HEK293 (cell line): ENCODE data around the gene WDR82.

Experiments used
- MZF1 ChIP-seq: fragments of 450-650 bp; formaldehyde crosslinking; IDR thresholded peaks from 2 replicates; pipeline ENCODE4 v1.5.1; 2017; ENCODE audit warnings: missing biosample characterization, missing genetic modification characterization, borderline replicate concordance
- ZNF169 ChIP-seq: fragments of 450-650 bp; formaldehyde crosslinking; IDR thresholded peaks from 2 replicates; pipeline ENCODE4 v1.5.1; 2016; ENCODE audit warnings: missing biosample characterization, missing genetic modification characterization
- ZNF514 ChIP-seq: fragments of 450-650 bp; formaldehyde crosslinking; IDR thresholded peaks from 2 replicates; pipeline ENCODE4 v1.5.1; 2016; ENCODE audit warnings: missing biosample characterization, missing genetic modification characterization
- ZNF549 ChIP-seq: fragments of 450-650 bp; IDR thresholded peaks from 2 replicates; pipeline ENCODE4 v1.5.1; 2018; ENCODE audit warnings: missing biosample characterization, missing genetic modification characterization, mild to moderate bottlenecking, inconsistent platforms, moderate library complexity
- ZNF777 ChIP-seq: fragments of 450-650 bp; formaldehyde crosslinking; IDR thresholded peaks from 2 replicates; pipeline ENCODE4 v1.5.1; 2017; ENCODE audit warnings: missing biosample characterization, missing genetic modification characterization, borderline replicate concordance
- ZNF785 ChIP-seq: fragments of 450-650 bp; formaldehyde crosslinking; IDR thresholded peaks from 2 replicates; pipeline ENCODE4 v1.5.1; 2016; ENCODE audit warnings: missing biosample characterization, missing genetic modification characterization
- TF ChIP-seq, protein P1 (sequence below): fragments of 450-650 bp; formaldehyde crosslinking; IDR thresholded peaks from 2 replicates; pipeline ENCODE4 v1.5.1; 2016; ENCODE audit warnings: missing biosample characterization, missing genetic modification characterization
- TF ChIP-seq, protein P2 (sequence below): fragments of 450-650 bp; formaldehyde crosslinking; IDR thresholded peaks from 2 replicates; pipeline ENCODE4 v1.5.1; 2016; ENCODE audit warnings: missing biosample characterization, missing genetic modification characterization
- TF ChIP-seq, protein P3 (sequence below): fragments of 450-650 bp; formaldehyde crosslinking; IDR thresholded peaks from 2 replicates; pipeline ENCODE4 v1.5.1; 2016; ENCODE audit warnings: missing biosample characterization, missing genetic modification characterization
- TF ChIP-seq, protein P4 (sequence below): fragments of 450-650 bp; formaldehyde crosslinking; IDR thresholded peaks from 2 replicates; pipeline ENCODE4 v1.5.1; 2017; ENCODE audit warnings: missing biosample characterization, missing genetic modification characterization
- TF ChIP-seq, protein P5 (sequence below): fragments of 450-650 bp; formaldehyde crosslinking; IDR thresholded peaks from 2 replicates; pipeline ENCODE4 v1.5.1; 2017; ENCODE audit warnings: missing biosample characterization, missing genetic modification characterization
- TF ChIP-seq, protein P6 (sequence below): IDR thresholded peaks from 2 replicates; pipeline ENCODE4 v1.6.1; 2011; ENCODE audit warnings: mild to moderate bottlenecking, low read depth, low read length, borderline replicate concordance

DNA sequence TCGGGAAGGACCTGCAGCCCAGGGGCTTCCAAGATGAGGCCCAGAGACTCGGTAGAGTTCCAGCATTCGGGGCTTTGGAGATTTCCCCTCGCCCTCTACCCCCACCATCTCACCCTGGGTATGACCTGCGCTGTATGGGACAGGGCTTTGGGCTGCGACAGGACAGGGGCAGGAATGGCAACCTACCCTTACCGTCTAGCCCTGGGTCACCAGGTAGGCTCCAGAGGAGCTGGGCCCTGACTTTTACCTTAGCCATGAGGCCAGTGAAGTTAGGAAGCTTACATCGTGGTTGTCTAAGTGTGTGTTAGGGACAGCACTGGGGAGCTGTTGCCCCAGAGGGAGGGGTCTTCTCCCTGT, 32.2 kb downstream of the WDR82 start:
- TF ChIP-seq, protein P1, sequence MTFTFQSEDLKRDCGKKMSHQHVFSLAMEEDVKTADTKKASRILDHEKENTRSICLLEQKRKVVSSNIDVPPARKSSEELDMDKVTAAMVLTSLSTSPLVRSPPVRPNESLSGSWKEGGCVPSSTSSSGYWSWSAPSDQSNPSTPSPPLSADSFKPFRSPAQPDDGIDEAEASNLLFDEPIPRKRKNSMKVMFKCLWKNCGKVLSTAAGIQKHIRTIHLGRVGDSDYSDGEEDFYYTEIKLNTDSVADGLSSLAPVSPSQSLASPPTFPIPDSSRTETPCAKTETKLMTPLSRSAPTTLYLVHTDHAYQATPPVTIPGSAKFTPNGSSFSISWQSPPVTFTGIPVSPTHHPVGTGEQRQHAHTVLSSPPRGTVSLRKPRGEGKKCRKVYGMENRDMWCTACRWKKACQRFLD (tag by site-specific recombination), result no peak
- TF ChIP-seq, protein P2, sequence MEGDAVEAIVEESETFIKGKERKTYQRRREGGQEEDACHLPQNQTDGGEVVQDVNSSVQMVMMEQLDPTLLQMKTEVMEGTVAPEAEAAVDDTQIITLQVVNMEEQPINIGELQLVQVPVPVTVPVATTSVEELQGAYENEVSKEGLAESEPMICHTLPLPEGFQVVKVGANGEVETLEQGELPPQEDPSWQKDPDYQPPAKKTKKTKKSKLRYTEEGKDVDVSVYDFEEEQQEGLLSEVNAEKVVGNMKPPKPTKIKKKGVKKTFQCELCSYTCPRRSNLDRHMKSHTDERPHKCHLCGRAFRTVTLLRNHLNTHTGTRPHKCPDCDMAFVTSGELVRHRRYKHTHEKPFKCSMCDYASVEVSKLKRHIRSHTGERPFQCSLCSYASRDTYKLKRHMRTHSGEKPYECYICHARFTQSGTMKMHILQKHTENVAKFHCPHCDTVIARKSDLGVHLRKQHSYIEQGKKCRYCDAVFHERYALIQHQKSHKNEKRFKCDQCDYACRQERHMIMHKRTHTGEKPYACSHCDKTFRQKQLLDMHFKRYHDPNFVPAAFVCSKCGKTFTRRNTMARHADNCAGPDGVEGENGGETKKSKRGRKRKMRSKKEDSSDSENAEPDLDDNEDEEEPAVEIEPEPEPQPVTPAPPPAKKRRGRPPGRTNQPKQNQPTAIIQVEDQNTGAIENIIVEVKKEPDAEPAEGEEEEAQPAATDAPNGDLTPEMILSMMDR, result no peak
- TF ChIP-seq ZNF549 (tag by site-specific recombination) (no peak), ZNF777 (tag by site-specific recombination) (no peak), MZF1 (no peak), ZNF514 (tag by site-specific recombination) (no peak), ZNF785 (tag by site-specific recombination) (no peak), ZNF169 (no peak)
- TF ChIP-seq, protein P3, sequence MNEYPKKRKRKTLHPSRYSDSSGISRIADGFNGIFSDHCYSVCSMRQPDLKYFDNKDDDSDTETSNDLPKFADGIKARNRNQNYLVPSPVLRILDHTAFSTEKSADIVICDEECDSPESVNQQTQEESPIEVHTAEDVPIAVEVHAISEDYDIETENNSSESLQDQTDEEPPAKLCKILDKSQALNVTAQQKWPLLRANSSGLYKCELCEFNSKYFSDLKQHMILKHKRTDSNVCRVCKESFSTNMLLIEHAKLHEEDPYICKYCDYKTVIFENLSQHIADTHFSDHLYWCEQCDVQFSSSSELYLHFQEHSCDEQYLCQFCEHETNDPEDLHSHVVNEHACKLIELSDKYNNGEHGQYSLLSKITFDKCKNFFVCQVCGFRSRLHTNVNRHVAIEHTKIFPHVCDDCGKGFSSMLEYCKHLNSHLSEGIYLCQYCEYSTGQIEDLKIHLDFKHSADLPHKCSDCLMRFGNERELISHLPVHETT (tag by site-specific recombination), result no peak
- TF ChIP-seq, protein P4, sequence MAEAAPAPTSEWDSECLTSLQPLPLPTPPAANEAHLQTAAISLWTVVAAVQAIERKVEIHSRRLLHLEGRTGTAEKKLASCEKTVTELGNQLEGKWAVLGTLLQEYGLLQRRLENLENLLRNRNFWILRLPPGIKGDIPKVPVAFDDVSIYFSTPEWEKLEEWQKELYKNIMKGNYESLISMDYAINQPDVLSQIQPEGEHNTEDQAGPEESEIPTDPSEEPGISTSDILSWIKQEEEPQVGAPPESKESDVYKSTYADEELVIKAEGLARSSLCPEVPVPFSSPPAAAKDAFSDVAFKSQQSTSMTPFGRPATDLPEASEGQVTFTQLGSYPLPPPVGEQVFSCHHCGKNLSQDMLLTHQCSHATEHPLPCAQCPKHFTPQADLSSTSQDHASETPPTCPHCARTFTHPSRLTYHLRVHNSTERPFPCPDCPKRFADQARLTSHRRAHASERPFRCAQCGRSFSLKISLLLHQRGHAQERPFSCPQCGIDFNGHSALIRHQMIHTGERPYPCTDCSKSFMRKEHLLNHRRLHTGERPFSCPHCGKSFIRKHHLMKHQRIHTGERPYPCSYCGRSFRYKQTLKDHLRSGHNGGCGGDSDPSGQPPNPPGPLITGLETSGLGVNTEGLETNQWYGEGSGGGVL (tag by site-specific recombination), result no peak
- TF ChIP-seq, protein P5, sequence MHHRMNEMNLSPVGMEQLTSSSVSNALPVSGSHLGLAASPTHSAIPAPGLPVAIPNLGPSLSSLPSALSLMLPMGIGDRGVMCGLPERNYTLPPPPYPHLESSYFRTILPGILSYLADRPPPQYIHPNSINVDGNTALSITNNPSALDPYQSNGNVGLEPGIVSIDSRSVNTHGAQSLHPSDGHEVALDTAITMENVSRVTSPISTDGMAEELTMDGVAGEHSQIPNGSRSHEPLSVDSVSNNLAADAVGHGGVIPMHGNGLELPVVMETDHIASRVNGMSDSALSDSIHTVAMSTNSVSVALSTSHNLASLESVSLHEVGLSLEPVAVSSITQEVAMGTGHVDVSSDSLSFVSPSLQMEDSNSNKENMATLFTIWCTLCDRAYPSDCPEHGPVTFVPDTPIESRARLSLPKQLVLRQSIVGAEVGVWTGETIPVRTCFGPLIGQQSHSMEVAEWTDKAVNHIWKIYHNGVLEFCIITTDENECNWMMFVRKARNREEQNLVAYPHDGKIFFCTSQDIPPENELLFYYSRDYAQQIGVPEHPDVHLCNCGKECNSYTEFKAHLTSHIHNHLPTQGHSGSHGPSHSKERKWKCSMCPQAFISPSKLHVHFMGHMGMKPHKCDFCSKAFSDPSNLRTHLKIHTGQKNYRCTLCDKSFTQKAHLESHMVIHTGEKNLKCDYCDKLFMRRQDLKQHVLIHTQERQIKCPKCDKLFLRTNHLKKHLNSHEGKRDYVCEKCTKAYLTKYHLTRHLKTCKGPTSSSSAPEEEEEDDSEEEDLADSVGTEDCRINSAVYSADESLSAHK (tag by site-specific recombination), result no peak
- TF ChIP-seq, protein P6, sequence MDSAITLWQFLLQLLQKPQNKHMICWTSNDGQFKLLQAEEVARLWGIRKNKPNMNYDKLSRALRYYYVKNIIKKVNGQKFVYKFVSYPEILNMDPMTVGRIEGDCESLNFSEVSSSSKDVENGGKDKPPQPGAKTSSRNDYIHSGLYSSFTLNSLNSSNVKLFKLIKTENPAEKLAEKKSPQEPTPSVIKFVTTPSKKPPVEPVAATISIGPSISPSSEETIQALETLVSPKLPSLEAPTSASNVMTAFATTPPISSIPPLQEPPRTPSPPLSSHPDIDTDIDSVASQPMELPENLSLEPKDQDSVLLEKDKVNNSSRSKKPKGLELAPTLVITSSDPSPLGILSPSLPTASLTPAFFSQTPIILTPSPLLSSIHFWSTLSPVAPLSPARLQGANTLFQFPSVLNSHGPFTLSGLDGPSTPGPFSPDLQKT, result no peak
